Suprapubic skin (tissue), 3 donors: ENCODE results near the gene PRICKLE3.

Experiments
- POLR2AphosphoS5 ChIP-seq, 3 donors: sonication (generic); formaldehyde crosslinking; IDR thresholded peaks; one replicate each; pipeline ENCODE4 v1.6.1; 2017; ENCODE audit warnings: antibody characterized with exemption in 3 of 3
- TF ChIP-seq, protein P1 (sequence below), 2 donors: fragments of 200-600 bp in 1 of 2; fragments of 450-650 bp in 1 of 2; sonication (generic) in 1 of 2; IDR thresholded peaks; one replicate each; pipeline ENCODE4 v1.5.1; 2016 to 2019; ENCODE audit warnings: antibody characterized with exemption in 2 of 2, mild to moderate bottlenecking in 1 of 2, moderate library complexity in 1 of 2

DNA sequence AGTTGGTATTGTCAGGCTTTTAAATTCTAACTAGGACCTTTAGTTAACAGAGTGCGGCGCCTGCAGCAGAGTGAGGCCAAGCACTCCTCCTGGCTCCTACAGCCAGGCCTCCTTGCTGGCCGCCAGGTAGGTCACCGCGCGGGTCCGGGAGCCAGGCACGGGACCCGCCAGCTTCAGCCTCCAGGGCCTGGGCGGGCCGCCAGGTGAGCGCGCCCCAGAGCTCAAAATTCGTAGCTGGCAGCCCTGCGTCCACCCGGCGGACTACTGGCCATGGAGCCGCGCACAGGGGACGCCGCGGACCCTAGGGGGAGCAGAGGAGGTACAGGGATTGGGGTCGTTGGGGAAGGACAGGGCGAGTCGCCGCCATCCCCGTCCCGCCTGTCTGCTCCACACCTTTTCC lies 23.6 kb downstream of the PRICKLE3 start, which contains the start of gene MAGIX:
- TF ChIP-seq, protein P1, sequence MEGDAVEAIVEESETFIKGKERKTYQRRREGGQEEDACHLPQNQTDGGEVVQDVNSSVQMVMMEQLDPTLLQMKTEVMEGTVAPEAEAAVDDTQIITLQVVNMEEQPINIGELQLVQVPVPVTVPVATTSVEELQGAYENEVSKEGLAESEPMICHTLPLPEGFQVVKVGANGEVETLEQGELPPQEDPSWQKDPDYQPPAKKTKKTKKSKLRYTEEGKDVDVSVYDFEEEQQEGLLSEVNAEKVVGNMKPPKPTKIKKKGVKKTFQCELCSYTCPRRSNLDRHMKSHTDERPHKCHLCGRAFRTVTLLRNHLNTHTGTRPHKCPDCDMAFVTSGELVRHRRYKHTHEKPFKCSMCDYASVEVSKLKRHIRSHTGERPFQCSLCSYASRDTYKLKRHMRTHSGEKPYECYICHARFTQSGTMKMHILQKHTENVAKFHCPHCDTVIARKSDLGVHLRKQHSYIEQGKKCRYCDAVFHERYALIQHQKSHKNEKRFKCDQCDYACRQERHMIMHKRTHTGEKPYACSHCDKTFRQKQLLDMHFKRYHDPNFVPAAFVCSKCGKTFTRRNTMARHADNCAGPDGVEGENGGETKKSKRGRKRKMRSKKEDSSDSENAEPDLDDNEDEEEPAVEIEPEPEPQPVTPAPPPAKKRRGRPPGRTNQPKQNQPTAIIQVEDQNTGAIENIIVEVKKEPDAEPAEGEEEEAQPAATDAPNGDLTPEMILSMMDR (IDR thresholded peaks at IDR 0.05) = no peak
- no peak for TF ChIP-seq POLR2AphosphoS5 (IDR thresholded peaks at IDR 0.05)
